MM.1S (cell line): ENCODE data around the gene GALNTL6.

Experiments
- DNase-seq: peaks from one replicate; pipeline ENCODE4 v3.0.0-alpha.2; 2015
- H2AFZ ChIP-seq: fragments of 300-600 bp; sonication (generic); 2 replicates; pipeline ENCODE4 v1.6.0; 2016; ENCODE audit warnings: antibody characterized with exemption, low read length
- H3F3A ChIP-seq: fragments of 300-600 bp; sonication (generic); 2 replicates; pipeline ENCODE4 v1.6.1; 2016; ENCODE audit warnings: mild to moderate bottlenecking, antibody characterized with exemption, low read length, moderate library complexity, mixed read lengths; ENCODE audit not compliant: insufficient read depth
- H3K27ac ChIP-seq: fragments of 300-600 bp; sonication (generic); 2 replicates; pipeline ENCODE4 v1.5.1; 2016; ENCODE audit warnings: mild to moderate bottlenecking, low read length
- H3K27me3 ChIP-seq: fragments of 300-600 bp; sonication (generic); replicated peaks from 2 replicates; pipeline ENCODE4 v1.6.0; 2016; ENCODE audit warnings: low read length; ENCODE audit not compliant: insufficient read depth
- H3K36me3 ChIP-seq: fragments of 300-600 bp; sonication (generic); replicated peaks from 2 replicates; pipeline ENCODE4 v1.6.1; 2016; ENCODE audit warnings: mild to moderate bottlenecking, low read length, mixed read lengths; ENCODE audit not compliant: insufficient read depth
- H3K4me1 ChIP-seq: fragments of 300-600 bp; sonication (generic); 2 replicates; pipeline ENCODE4 v1.6.1; 2016; ENCODE audit warnings: low read length, mixed read lengths
- H3K4me2 ChIP-seq: fragments of 300-600 bp; sonication (generic); 2 replicates; pipeline ENCODE4 v1.6.0; 2016; ENCODE audit warnings: low read depth, low read length
- H3K4me3 ChIP-seq: fragments of 300-600 bp; sonication (generic); 2 replicates; pipeline ENCODE4 v1.5.1; 2016; ENCODE audit warnings: low read length, mixed read lengths
- H3K79me2 ChIP-seq: fragments of 300-600 bp; sonication (generic); 2 replicates; pipeline ENCODE4 v1.6.1; 2016; ENCODE audit warnings: mixed run types, low read length, mixed read lengths
- H3K9ac ChIP-seq: fragments of 300-600 bp; sonication (generic); 2 replicates; pipeline ENCODE4 v1.6.1; 2016; ENCODE audit warnings: low read length, mixed read lengths
- H3K9me2 ChIP-seq: fragments of 300-600 bp; sonication (generic); replicated peaks from 2 replicates; pipeline ENCODE4 v1.6.1; 2016; ENCODE audit warnings: mild to moderate bottlenecking, low read length, mixed read lengths; ENCODE audit not compliant: insufficient read depth
- H3K9me3 ChIP-seq: fragments of 300-600 bp; sonication (generic); replicated peaks from 2 replicates; pipeline ENCODE4 v1.6.1; 2016; ENCODE audit warnings: mild to moderate bottlenecking, low read length, mixed read lengths; ENCODE audit not compliant: insufficient read depth
- H4K20me1 ChIP-seq: fragments of 300-600 bp; sonication (generic); 2 replicates; pipeline ENCODE4 v1.6.1; 2016; ENCODE audit warnings: mild to moderate bottlenecking, low read length, moderate library complexity, mixed read lengths; ENCODE audit not compliant: insufficient read depth
- EZH2 ChIP-seq: fragments of 300-600 bp; sonication (generic); optimal IDR thresholded peaks from 2 replicates; pipeline ENCODE3; 2017; ENCODE audit warnings: low read depth, mild to moderate bottlenecking, antibody characterized with exemption, low read length, mixed read lengths
- EZH2phosphoT487 ChIP-seq: fragments of 300-600 bp; sonication (generic); IDR thresholded peaks from 2 replicates; pipeline ENCODE4 v1.6.1; 2018; ENCODE audit warnings: antibody characterized with exemption, low read length
- TF ChIP-seq, protein P1 (sequence below): fragments of 300-600 bp; sonication (generic); IDR thresholded peaks from 2 replicates; pipeline ENCODE4 v1.5.1; 2016; ENCODE audit warnings: antibody characterized with exemption, low read length, mixed read lengths

Gene GALNTL6

GRCh38 chr4:172009446-172010230, 196.4 kb downstream of the GALNTL6 start:
- no peak for DNase-seq
- H3K4me1 ChIP-seq, result no peaks in the 10 kb centered on the region
- no peak overlapping the region for H2AFZ ChIP-seq

DNA sequence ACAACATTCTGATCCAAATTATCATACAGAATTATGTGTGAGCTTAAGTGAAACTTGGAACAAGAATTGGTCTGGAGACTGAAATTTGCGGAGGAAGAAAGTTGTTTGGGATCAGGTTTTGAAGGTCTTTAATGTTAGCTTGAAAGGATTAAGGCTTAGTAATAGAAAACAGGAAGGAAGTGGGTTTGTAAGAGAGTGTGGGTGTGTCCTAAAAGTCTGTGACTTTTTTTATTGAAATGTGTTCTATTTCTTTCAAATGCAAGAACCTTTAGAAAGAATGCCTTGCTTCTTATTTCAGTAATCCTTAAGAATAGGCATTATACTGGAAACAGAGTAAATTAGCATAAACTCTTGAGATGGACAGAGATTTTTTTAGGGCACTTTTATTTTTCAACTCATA, 198.0 kb downstream of the GALNTL6 start:
- no peaks in the 10 kb centered on the region for H3K27me3 ChIP-seq
- TF ChIP-seq, protein P1, sequence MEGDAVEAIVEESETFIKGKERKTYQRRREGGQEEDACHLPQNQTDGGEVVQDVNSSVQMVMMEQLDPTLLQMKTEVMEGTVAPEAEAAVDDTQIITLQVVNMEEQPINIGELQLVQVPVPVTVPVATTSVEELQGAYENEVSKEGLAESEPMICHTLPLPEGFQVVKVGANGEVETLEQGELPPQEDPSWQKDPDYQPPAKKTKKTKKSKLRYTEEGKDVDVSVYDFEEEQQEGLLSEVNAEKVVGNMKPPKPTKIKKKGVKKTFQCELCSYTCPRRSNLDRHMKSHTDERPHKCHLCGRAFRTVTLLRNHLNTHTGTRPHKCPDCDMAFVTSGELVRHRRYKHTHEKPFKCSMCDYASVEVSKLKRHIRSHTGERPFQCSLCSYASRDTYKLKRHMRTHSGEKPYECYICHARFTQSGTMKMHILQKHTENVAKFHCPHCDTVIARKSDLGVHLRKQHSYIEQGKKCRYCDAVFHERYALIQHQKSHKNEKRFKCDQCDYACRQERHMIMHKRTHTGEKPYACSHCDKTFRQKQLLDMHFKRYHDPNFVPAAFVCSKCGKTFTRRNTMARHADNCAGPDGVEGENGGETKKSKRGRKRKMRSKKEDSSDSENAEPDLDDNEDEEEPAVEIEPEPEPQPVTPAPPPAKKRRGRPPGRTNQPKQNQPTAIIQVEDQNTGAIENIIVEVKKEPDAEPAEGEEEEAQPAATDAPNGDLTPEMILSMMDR, result no peak
- TF ChIP-seq EZH2, result no peak
- TF ChIP-seq EZH2phosphoT487, result no peak
- no peaks in the 10 kb centered on the region for H3K36me3 ChIP-seq
- H3K4me1 ChIP-seq, result no peaks in the 10 kb centered on the region
- H3F3A ChIP-seq, result no peaks in the 10 kb centered on the region
- H3K27ac ChIP-seq, result no peak overlapping the region
- no peak overlapping the region for H3K9ac ChIP-seq
- H3K9me2 ChIP-seq, result no peaks in the 10 kb centered on the region
- no peak overlapping the region for H3K4me3 ChIP-seq
- H3K79me2 ChIP-seq, result no peaks in the 10 kb centered on the region
- H3K9me3 ChIP-seq, result no peaks in the 10 kb centered on the region
- H2AFZ ChIP-seq, result no peak overlapping the region
- no peak overlapping the region for H3K4me2 ChIP-seq
- no peaks in the 10 kb centered on the region for H4K20me1 ChIP-seq
- no peak for DNase-seq

More at GRCh38 chr4:172009446-172010230, 196.4 kb downstream of the GALNTL6 start:
- no peak overlapping the region for H3K4me2 ChIP-seq
- no peak overlapping the region for H3K9ac ChIP-seq
- no peak overlapping the region for H3K4me3 ChIP-seq
- no peaks in the 10 kb centered on the region for H3K79me2 ChIP-seq
- H3K9me2 ChIP-seq, result no peaks in the 10 kb centered on the region
- no peaks in the 10 kb centered on the region for H3K36me3 ChIP-seq
- H3K9me3 ChIP-seq, result no peaks in the 10 kb centered on the region
- H3K27ac ChIP-seq, result no peak overlapping the region
- H4K20me1 ChIP-seq, result no peaks in the 10 kb centered on the region
- TF ChIP-seq, protein P1, result no peak
- no peak for TF ChIP-seq EZH2phosphoT487
- no peak for TF ChIP-seq EZH2
- H3K27me3 ChIP-seq, result no peaks in the 10 kb centered on the region
- H3F3A ChIP-seq, result no peaks in the 10 kb centered on the region

DNA sequence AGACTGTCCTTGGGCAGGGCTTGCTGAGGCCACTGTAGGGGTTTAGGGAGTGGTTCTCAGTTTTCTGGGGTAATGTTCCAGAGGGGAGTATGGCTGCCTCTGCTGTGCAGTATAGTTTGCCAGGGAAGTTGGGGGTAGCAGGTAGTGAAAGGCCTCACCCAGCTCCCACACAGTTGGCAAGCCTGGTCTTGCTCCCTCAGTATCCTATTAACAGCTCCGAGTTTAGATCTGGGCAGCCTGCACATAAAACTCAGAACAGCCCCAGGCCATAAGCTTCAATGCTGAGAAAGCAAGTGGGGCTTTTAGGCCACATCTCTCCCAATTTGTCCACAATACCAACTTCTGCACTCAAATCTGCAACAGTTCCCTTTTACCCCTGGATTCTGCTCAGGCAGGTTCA, 205.2 kb downstream of the GALNTL6 start:
- Histone ChIP-seq H3F3A (no peaks in the 10 kb centered on the region), H3K9ac (no peak overlapping the region), H3K27me3 (no peaks in the 10 kb centered on the region), H3K4me2 (no peak overlapping the region), H2AFZ (no peak overlapping the region), H3K79me2 (no peaks in the 10 kb centered on the region), H3K4me3 (no peak overlapping the region), H3K27ac (no peak overlapping the region), H4K20me1 (no peaks in the 10 kb centered on the region), H3K4me1 (no peaks in the 10 kb centered on the region), H3K9me3 (no peaks in the 10 kb centered on the region), H3K36me3 (no peaks in the 10 kb centered on the region), H3K9me2 (no peaks in the 10 kb centered on the region)
- TF ChIP-seq EZH2phosphoT487 (no peak), EZH2 (no peak)
- TF ChIP-seq, protein P1, result no peak
- DNase-seq, result no peak
